ENCODE measurements around the gene FCMR.
"Not testable (repeated sequence)": the region's sequence is repeated elsewhere in the genome, so short reads cannot be mapped to it uniquely, and the experiment has no call there.

FCMR gene

GRCh38 chr1:206949641-206950040 is 27.9 kb upstream of the FCMR start:
- DNase-seq (ENCODE audit: low spot score) = no peak

GRCh38 chr1:206949208-206949607 is 27.5 kb upstream of the FCMR start:
- peak; percentile 25 for DNase-seq (ENCODE audit: low spot score)

- no peak for DNase-seq (ENCODE audit: low spot score)
Measured at GRCh38 chr1:206947255-206947654, 25.5 kb upstream of the FCMR start.

- DNase-seq (ENCODE audit: low spot score) = no peak
Measured at GRCh38 chr1:206946261-206946660, 24.5 kb upstream of the FCMR start, which contains the start of gene PIGR. Gene PIGR, minus strand, starts transcription at chr1:206946466. Its CDS starts 5,935 bp downstream, at chr1:206940531.

GRCh38 chr1:206945779-206946178 is 24.0 kb upstream of the FCMR start:
- no peak for DNase-seq (ENCODE audit: low spot score)

- no peak for DNase-seq (ENCODE audit: low spot score)
Measured at GRCh38 chr1:206944703-206945102, 23.0 kb upstream of the FCMR start.

- no peak for DNase-seq (ENCODE audit: low spot score)
Measured at GRCh38 chr1:206941766-206942418, 20.2 kb upstream of the FCMR start.

- DNase-seq (ENCODE audit: low spot score) = no peak
Measured at GRCh38 chr1:206940588-206940936, 18.8 kb upstream of the FCMR start.

- DNase-seq (ENCODE audit: low spot score) = no peak
Measured at GRCh38 chr1:206939841-206940587, 18.3 kb upstream of the FCMR start.

GRCh38 chr1:206939131-206939530 is 17.4 kb upstream of the FCMR start:
- no peak for DNase-seq (ENCODE audit: low spot score)

- no peak for DNase-seq (ENCODE audit: low spot score)
Measured at GRCh38 chr1:206937425-206937824, 15.7 kb upstream of the FCMR start.

- DNase-seq (ENCODE audit: low spot score) = no peak
Measured at GRCh38 chr1:206935491-206936067, 13.8 kb upstream of the FCMR start.

- no peak for DNase-seq (ENCODE audit: low spot score)
Measured at GRCh38 chr1:206933333-206933945, 11.7 kb upstream of the FCMR start.

- no peak for DNase-seq (ENCODE audit: low spot score)
Measured at GRCh38 chr1:206932177-206932576, 10.4 kb upstream of the FCMR start.

- no peak for DNase-seq (ENCODE audit: low spot score)
Measured at GRCh38 chr1:206931709-206932108, 10.0 kb upstream of the FCMR start.

- DNase-seq (ENCODE audit: low spot score) = peak; percentile 23
Measured at GRCh38 chr1:206930210-206930798, 8.6 kb upstream of the FCMR start.

- DNase-seq (ENCODE audit: low spot score) = no peak
Measured at GRCh38 chr1:206929524-206929923, 7.8 kb upstream of the FCMR start.

- DNase-seq (ENCODE audit: low spot score) = no peak
Measured at GRCh38 chr1:206926286-206926685, 4.5 kb upstream of the FCMR start.

- DNase-seq (ENCODE audit: low spot score) = no peak
Measured at GRCh38 chr1:206925106-206925736, 3.5 kb upstream of the FCMR start.

- no peak for DNase-seq (ENCODE audit: low spot score)
Measured at GRCh38 chr1:206924592-206925105, 2.9 kb upstream of the FCMR start.

GRCh38 chr1:206923961-206924557 is 2.3 kb upstream of the FCMR start:
- DNase-seq (ENCODE audit: low spot score) = not testable (repeated sequence)
